ENCODE measurements around the gene NSRP1.
"Not testable (repeated sequence)": the region's sequence is repeated elsewhere in the genome, so short reads cannot be mapped to it uniquely, and the experiment has no call there.

NSRP1 gene, protein sequence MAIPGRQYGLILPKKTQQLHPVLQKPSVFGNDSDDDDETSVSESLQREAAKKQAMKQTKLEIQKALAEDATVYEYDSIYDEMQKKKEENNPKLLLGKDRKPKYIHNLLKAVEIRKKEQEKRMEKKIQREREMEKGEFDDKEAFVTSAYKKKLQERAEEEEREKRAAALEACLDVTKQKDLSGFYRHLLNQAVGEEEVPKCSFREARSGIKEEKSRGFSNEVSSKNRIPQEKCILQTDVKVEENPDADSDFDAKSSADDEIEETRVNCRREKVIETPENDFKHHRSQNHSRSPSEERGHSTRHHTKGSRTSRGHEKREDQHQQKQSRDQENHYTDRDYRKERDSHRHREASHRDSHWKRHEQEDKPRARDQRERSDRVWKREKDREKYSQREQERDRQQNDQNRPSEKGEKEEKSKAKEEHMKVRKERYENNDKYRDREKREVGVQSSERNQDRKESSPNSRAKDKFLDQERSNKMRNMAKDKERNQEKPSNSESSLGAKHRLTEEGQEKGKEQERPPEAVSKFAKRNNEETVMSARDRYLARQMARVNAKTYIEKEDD

DNA sequence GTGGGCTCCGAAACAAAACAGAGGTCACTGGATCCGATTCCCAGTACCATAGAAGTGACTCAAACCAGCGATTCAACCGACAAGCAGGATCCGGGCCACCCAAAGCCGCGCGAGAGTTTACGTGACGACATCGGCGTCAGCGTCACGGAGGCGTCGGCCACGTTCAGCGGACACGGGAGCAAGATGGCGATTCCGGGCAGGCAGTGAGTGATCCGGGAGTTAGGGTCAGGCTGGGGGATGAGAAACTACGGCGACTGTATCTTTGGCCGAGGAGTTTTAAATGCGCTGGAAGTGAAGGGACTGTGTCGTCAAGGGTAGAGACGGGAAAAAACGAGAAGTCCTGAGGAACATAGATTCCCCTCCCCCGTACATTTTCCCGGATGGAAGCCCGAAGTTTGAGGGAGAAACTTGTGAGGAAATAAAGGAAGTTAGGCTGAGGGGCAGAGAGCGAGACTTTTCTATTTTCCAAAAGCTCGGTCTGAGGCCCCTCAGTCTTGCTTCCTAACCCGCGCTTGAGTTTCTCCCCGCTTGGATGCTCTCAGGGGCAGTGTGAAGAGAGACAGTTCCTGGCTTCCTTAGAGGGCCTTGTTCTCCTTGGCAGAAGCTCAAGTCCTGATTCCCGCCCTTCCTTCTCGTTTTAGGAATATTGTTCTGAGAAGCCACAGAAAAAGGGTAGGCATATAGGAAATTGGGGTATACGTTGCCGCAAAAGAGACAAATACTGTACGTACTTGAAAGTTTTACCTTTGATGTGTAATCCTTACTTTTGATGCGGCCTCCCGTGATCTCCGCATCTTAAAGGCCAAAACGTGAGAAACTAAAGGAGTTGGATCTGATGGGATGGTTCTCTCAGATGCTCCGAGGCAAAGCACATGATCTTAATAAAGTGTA lies at the start of gene NSRP1:
Gene NSRP1, plus strand, starts transcription at position 156 of the 891 bp plus-strand sequence. Its CDS starts 28 bp downstream, at position 184.
- in situ Hi-C loops (cut with HindIII; ENCODE audit: low sequenced_read_pairs), result no loop called here

DNA sequence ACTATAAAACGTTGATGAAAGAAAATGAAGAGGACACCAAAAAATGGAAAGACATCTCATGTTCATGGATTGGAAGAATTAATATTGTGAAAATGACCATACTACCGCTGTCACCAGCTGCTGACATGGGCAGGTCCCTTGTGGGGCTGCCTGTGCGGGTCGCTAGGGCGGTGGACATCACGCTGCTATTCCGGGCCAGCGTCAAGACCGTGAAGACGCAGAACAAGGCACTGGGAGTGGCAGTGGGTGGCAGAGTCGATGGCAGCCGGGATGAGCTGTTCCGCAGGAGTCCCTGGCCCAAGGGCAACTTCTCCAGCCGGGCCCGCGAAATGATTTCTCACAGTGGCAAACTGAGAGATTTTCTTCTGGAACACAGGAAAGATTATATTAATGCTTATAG lies 48.2 kb upstream of the NSRP1 start:
- in situ Hi-C loops (cut with HindIII; ENCODE audit: low sequenced_read_pairs), result no loop called here

DNA sequence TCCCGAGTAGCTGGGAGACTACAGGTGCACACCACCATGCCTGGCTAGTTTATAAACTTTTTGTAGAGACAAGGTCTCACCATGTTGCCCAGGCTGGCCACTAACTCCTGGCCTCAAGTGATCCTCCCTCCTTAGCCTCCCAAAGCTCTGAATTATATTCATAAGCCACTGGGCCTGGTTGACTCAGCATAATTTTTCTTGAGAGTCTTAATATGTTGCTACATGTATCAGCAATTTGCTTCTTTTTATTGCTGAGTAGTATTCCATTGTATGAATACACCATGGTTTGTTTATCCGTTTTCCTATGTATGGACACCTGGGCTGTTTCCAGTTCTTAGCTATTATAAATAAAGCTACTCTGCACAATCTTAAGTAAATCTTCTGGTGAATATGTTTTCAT lies 42.4 kb upstream of the NSRP1 start:
- in situ Hi-C loops (cut with HindIII; ENCODE audit: low sequenced_read_pairs), result no loop called here

DNA sequence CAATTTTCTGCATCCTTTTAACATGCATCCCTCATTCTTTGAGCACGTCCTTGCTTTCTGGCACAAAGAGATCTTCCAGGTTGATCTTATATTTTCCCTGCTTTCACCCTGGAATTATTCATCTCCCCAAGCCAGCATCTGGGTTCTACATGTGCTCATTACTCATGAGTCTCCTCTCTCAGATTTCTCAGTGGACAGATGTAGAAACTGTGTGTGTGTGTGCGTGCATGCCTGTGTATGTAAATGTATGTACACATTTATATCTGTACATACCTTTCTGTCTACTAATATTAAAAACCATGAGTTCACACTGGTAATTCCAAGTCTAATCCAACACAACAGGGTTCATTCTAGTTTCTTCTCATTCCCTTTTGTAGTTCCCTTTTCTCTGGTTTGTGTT lies 41.9 kb upstream of the NSRP1 start:
- in situ Hi-C loops (cut with HindIII; ENCODE audit: low sequenced_read_pairs), result no loop called here

DNA sequence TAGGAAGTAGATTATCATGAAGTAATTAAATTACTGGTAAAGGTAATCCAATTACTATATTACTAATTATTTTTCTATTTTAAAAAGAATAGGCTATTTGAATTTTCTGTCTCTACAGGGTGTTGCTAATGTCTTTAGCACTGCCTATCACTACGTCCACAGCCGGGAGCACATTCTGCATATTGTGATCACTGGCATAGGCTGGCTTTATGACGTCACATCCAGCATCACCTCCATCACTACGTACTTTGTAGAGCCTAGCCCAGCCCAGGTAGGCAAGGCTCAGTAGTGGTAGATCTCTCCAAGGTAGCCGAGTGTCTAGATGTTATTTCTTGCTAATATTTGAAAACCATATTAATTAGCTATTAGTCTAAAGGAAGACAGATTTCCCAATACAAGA lies 33.8 kb upstream of the NSRP1 start:
- in situ Hi-C loops (cut with HindIII; ENCODE audit: low sequenced_read_pairs), result no loop called here

DNA sequence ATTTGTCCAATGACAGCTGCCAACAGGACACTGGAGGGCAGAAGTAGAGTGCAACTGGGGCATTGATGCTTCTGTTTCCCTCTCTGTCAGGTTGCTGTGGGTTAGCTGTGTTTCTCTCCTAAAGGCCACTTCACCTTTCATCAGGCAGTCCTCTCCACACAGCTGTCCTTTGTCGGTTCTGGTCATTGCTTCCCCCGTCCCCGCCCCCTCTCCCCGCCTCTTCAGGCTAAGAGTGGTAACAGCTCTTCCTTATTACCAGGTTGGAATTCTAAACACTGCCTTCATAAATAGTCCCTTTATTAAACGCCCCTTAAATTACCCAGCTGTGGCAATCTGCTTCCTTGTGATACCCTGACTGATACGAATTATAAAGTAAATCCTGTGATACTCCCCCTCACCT lies 31.8 kb upstream of the NSRP1 start:
- in situ Hi-C loops (cut with HindIII; ENCODE audit: low sequenced_read_pairs), result no loop called here

DNA sequence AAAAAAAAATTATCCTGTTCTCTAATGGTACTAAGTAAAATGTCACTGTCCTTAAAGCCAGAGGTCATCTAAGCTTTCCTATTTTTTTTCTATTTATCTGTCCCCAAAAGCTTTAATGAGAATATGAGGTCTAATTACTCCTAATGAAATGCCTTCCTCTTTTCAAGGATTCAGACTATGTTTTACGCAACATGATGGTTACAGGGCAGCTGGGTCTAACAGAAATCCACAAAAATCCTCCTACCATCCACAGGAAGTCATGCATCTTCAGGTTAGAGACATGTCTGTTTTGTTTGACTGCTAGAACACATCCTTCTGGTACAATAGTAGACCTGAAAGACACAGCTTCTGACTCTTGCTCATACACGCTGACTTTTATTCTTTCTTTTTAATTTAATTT lies 29.7 kb upstream of the NSRP1 start:
- in situ Hi-C loops (cut with HindIII; ENCODE audit: low sequenced_read_pairs), result no loop called here

DNA sequence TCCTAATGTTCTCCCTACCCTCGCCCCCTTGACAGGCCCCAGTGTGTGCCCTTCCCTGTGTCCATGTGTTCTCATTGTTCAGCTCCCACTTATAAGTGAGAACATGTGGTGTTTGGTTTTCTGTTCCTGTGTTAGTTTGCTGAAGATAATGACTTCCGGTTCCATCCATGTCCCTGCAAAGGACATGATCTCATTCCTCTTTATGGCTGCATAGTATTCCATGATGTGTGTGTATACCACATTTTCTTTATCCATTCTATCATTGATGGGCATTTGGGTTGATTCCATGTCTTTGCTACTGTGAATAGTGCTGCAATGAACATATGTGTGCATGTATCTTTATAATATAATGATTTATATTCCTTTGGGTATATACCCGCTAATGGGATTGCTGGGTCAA lies 29.2 kb upstream of the NSRP1 start:
- in situ Hi-C loops (cut with HindIII; ENCODE audit: low sequenced_read_pairs), result not testable (repeated sequence)

DNA sequence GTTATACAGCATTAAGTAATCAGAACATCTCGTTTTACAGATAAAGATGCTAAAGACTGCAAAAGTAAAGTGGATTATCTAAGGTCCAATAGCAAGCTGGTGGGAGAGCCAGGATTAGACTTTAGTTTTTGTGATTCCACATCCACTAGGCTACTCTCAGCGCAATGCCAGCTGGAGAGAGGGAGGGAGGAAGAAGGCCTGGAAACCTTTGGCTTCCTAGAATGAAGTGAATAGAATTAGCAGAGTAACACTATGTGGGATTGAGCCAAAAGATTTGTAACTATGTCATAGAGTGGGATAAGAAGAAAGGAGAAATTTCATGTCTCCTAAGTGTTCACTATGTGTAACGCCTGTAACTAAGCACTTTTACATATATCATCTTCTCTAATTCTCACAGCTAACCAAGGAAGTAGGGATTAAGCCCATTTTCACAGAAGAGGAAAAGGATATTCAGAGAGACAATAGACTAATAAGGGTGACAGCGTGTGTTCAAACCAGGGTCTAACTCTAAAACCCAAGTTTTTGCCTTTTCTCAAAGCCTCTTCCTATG lies 25.4 kb upstream of the NSRP1 start:
- in situ Hi-C loops (cut with HindIII; ENCODE audit: low sequenced_read_pairs), result no loop called here

DNA sequence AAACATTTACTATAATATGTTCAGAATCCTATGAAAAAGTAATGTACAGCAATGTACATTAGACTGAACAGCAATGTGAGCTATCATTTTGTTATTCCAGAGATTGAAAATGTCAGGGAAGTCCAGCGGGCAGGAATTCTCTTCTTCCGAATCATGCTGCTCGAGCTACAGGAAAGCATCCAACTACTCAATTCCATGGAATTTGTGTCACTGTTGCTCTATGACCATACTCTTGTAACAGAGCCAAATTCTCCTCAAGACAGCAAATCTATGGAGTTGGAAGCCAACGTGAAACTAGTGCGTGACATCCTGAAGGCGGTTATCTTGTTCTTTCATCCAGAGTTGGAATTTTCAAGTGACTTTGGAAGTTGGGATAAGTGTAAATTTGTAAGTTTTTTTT lies 24.8 kb upstream of the NSRP1 start:
- in situ Hi-C loops (cut with HindIII; ENCODE audit: low sequenced_read_pairs), result no loop called here

DNA sequence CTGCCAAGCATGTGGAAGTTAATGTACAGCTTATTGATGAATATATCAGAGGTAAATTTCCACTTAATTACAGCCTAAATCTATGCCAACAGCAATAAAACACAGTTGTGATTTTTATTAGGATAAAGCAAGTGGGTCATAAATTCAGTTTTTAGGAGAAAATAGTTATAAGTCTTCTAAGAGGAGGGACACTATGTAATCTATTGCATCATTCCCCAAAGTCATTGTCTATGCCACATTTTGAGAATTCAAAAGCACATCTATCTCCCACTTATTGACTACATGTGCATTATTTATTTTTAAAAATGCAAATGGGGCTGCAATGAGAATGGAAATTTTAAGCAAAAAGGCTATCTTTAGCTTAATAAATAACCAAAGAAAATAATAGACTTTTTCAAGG lies 23.7 kb upstream of the NSRP1 start:
- in situ Hi-C loops (cut with HindIII; ENCODE audit: low sequenced_read_pairs), result no loop called here

DNA sequence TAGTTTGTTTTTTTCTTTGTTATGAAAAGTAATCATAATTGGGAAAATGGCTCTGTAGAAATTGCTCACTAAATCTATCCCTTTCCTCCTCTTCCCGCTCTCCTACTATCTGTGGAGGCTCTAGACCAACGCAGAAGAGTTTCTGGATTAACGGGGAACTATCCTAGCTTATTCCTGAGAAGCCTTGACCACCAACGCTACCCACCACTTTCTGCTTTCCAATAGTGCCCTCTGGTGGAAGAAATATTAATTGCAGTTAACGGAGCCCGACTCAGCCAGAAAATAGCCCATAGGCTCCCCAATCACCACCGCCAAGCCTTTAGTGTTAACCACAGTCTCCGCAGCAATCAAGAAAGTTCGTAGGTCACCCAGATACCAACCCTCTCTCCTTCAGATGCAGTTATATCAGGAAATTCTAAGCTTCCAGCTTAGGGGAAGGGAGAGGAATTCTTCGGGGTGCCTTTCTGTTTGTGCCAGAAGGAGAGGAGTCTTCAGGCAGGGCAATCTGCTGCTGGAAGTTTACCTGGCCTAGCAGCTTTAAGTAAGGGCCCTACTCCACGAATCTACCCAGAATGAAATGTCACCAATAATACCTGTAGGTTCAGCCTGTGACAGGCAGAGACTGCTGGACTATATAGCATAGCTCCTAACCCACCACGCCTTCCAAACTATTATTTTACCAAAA lies 23.0 kb upstream of the NSRP1 start:
- in situ Hi-C loops (cut with HindIII; ENCODE audit: low sequenced_read_pairs), result no loop called here

DNA sequence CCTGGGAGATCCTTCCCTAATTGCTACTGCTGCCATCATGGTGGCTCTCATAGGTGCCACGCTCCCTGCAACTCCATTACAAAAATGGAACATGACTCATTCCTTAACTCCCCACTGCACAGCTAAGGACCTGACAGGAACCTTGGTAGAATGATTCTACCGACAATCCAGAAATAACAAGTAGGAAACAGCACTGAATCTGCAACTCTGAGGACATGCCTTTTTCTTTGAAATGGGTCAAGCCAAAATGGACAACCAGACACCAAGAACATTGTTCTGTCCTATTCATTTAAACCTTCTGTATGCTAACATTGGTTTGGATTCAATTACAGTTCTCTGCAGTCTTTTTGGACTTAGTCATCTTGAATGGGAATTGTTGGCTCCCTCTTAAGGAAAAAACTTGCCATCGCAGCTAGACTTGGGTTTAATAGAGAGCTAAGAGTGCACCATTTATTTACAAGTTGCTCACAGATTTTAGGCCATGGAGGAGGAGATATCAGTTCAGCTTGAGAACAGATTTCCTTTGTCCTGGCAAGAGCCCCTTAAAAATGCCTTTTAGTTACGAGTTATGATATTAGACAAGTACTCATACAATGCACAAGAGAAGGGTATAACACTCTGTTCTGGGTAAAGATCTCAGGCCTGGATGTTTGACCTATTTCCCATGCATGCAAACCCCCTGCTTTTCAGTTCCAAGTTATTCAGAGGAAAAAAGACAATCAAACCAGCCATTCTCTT lies 20.9 kb upstream of the NSRP1 start:
- in situ Hi-C loops (cut with HindIII; ENCODE audit: low sequenced_read_pairs), result no loop called here

DNA sequence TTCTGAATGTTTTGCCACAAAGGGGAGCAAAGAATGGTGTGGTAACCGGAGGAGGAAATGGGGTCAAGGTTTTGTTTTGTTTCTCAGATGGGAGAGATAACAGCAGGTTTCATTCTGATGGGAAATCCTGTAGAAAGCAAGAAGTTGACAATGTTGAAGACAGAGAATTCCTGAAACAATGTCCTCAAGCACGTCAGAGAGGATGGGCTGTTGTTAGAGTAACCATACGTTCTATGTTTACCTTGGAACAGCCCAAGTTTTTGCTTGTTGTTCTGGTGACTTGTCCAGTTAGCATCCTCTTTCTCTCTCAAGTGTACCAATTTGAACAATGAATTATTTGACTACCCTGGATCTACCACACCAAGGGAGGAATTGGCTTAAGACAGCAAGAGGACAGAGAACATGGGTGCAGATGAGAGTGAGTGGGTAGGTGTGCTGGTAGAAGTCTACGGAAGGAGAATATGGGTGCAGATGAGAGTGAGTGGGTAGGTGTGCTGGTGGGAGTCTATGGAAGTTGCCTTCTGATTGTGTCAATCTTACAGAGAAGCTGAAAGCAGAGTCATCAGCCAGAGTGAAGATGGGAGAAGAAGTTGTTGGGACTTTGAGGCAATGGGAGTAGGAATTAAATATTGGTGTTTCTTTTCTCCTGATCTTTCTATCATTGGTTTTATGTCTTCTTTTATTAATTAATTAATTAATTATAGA lies 14.8 kb upstream of the NSRP1 start:
- in situ Hi-C loops (cut with HindIII; ENCODE audit: low sequenced_read_pairs), result no loop called here

DNA sequence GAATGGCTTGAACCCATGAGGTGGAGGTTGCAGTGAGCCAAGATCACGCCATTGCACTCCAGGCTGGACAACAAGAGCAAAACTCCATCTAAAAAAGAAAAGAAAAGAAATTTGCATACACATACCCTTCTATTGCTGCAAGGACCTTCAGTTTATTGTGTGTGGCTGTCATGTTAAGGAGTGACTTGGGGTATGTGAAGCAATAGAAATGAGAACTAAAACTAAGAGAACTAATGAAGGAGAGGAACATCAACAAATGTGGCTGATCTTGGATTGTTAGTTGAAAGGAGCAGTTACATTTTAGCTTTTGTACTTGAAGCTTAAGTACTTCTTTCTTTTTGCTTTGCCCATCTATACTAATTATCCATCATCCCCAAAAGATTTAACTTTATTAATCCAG lies 12.7 kb upstream of the NSRP1 start:
- in situ Hi-C loops (cut with HindIII; ENCODE audit: low sequenced_read_pairs), result no loop called here

DNA sequence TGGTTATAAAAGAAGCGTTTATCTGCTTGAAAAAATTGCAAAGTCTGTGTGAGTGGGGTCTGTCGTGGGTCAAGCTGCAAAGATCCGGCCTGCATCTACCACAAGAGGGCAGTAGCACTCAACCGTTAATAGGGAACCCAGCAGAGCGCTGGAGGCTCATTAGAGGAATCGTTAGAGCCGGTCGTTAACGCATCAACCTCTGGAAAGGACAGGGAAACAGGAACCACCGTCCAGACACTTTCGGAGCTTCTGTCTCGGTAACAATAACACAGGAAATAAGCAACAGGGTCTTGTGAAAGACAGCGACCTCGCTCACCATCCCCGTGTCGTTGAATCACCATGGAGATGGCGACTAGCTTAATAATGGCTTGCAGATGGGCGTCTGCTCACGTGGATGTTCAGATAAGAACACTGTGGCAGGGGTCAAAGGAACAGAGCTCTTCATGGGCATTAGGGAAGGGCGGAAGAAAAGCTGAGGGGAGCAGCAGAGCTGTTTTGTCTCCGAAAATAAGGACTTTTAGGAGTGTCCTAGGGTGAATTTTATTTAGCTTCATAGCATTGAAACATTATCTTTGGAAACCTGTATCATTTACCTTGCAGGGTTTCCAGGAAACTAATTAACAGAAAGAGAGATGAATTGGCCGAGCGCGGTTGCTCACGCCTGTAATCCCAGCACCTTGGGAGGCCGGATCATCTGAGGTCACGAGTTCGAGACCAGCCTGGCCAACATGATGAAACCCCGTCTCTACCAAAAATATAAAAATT lies 11.9 kb upstream of the NSRP1 start:
- in situ Hi-C loops (cut with HindIII; ENCODE audit: low sequenced_read_pairs), result loop anchor here (5.0 kb wide), 2 partner anchors 133 to 223 kb away; partner anchors contain the start of gene SLC6A4

DNA sequence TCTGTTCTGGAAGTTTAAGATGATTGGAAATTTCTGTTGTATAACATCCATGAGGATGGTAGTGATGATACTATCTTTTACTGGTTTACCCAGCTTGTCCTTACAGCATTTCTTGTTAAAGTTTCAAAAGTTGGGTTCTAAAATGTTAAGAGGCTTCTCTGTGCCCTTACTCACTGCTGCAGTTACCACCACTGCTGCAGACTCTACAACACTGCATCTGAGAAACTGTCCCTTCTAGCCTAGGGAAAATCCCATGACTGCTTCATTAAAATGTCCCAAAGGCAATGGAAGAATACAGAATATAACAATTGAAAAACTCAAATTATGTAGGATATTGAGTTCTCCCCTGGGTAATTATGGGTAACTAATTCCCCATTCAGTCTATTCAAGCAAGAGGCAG lies 3.8 kb upstream of the NSRP1 start:
- in situ Hi-C loops (cut with HindIII; ENCODE audit: low sequenced_read_pairs), result no loop called here

DNA sequence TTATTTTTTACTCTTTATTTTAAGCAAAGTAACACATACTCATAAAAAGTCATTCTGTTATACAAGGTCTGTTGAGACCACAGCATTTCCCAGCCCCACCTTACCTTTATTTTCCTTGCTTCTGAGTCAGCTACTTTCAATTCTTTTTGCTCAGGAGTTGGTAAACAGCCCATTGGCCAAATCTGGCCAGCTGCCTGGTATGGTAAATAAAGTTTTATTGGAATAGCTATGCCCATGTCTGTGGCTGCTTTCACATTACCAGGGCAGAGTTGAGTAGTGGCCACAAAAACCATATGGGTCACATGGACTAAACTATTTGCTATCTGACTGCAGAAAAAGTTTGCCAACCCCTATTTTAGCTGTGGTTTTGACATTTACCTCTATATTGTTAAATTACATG lies 3.4 kb upstream of the NSRP1 start:
- in situ Hi-C loops (cut with HindIII; ENCODE audit: low sequenced_read_pairs), result no loop called here

DNA sequence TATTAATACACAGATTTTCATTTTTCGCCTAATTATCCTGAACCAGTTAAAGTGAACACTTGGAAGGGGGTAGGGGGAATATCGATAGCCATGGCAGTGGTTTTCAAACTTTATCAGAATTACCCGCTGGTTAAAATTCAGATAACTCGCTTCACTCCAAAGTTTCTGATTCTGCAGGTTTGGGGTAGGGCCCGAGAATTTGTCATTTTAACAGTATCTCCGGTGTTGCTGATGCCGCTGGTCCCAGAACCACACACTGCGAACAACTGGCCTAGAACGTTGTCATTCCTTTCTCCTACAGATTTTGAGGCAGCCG lies 313 bp upstream of the NSRP1 start:
- in situ Hi-C loops (cut with HindIII; ENCODE audit: low sequenced_read_pairs), result no loop called here

All from endothelial cell of hepatic sinusoid (primary cell).